H9 (cell line): ENCODE results near the gene ATF1. TPM values are rescaled to one million over a fixed set of nuclear protein-coding genes. Genes with fewer than 3 reads are reported as not detected.

ENCODE experiments used
- DNase-seq: peaks from one replicate; pipeline ENCODE4 v3.0.0-alpha.2; 2017
- H2AFZ ChIP-seq: one replicate; pipeline ENCODE4 v1.6.1; 2013; ENCODE audit warnings: mild to moderate bottlenecking, low read length, control low read depth, moderate library complexity
- H2AK5ac ChIP-seq: 2 replicates; pipeline ENCODE4 v1.6.1; 2013; ENCODE audit warnings: low read length, control low read depth, mixed read lengths; ENCODE audit not compliant: insufficient read length
- H2BK120ac ChIP-seq: one replicate; pipeline ENCODE4 v1.6.1; 2013; ENCODE audit warnings: low read depth, mild to moderate bottlenecking, low read length, control low read depth, inconsistent platforms; ENCODE audit not compliant: poor library complexity, severe bottlenecking
- H2BK12ac ChIP-seq: 2 replicates; pipeline ENCODE4 v1.6.1; 2013; ENCODE audit warnings: low read length, control low read depth, mixed read lengths, low read depth; ENCODE audit not compliant: insufficient read length
- H2BK15ac ChIP-seq: 2 replicates; pipeline ENCODE4 v1.6.1; 2013; ENCODE audit warnings: low read depth, low read length, control low read depth
- H2BK20ac ChIP-seq: one replicate; pipeline ENCODE4 v1.6.1; 2013; ENCODE audit warnings: low read depth, mild to moderate bottlenecking, low read length, control low read depth, inconsistent platforms; ENCODE audit not compliant: poor library complexity, severe bottlenecking
- H2BK5ac ChIP-seq: 2 replicates; pipeline ENCODE4 v1.6.1; 2013; ENCODE audit warnings: low read length, control low read depth, mixed read lengths; ENCODE audit not compliant: insufficient read length
- H3K14ac ChIP-seq: 2 replicates; pipeline ENCODE4 v1.6.1; 2013; ENCODE audit warnings: low read length, control low read depth; ENCODE audit not compliant: insufficient read depth
- H3K18ac ChIP-seq: 2 replicates; pipeline ENCODE4 v1.6.1; 2013; ENCODE audit warnings: low read depth, mild to moderate bottlenecking, mixed read lengths, low read length, control low read depth; ENCODE audit not compliant: insufficient read length
- H3K23ac ChIP-seq: 2 replicates; pipeline ENCODE4 v1.6.1; 2013; ENCODE audit warnings: low read length, control low read depth, mixed read lengths, low read depth; ENCODE audit not compliant: insufficient read length
- H3K23me2 ChIP-seq: 2 replicates; pipeline ENCODE4 v1.6.1; 2013; ENCODE audit warnings: low read depth, mild to moderate bottlenecking, mixed read lengths, low read length, control low read depth; ENCODE audit not compliant: insufficient read length, poor library complexity, severe bottlenecking
- H3K27ac ChIP-seq: 2 replicates; pipeline ENCODE4 v1.5.1; 2013; ENCODE audit warnings: low read length, control low read depth, mixed read lengths, low read depth; ENCODE audit not compliant: insufficient read length
- H3K27me3 ChIP-seq: 2 replicates; pipeline ENCODE4 v1.6.1; 2013; ENCODE audit warnings: low read length, control low read depth, inconsistent platforms; ENCODE audit not compliant: insufficient read depth
- H3K4ac ChIP-seq: 2 replicates; pipeline ENCODE4 v1.6.1; 2013; ENCODE audit warnings: low read depth, mild to moderate bottlenecking, control low read depth, inconsistent platforms, low read length, moderate library complexity
- H3K4me1 ChIP-seq: 2 replicates; pipeline ENCODE4 v1.6.1; 2013; ENCODE audit warnings: low read length, control low read depth, inconsistent platforms; ENCODE audit not compliant: insufficient read depth
- H3K4me2 ChIP-seq: 2 replicates; pipeline ENCODE4 v1.6.1; 2013; ENCODE audit warnings: low read length, control low read depth, mixed read lengths; ENCODE audit not compliant: insufficient read length, insufficient read depth
- H3K56ac ChIP-seq: 2 replicates; pipeline ENCODE4 v1.6.1; 2013; ENCODE audit warnings: low read depth, mild to moderate bottlenecking, mixed read lengths, low read length, control low read depth; ENCODE audit not compliant: insufficient read length
- H3K79me1 ChIP-seq: 2 replicates; pipeline ENCODE4 v1.6.1; 2013; ENCODE audit warnings: low read depth, mild to moderate bottlenecking, moderate library complexity, low read length, control low read depth, inconsistent platforms; ENCODE audit not compliant: insufficient read depth, poor library complexity, severe bottlenecking
- H3K79me2 ChIP-seq: 2 replicates; pipeline ENCODE4 v1.6.1; 2013; ENCODE audit warnings: low read length, control low read depth, inconsistent platforms; ENCODE audit not compliant: insufficient read depth
- H3K9ac ChIP-seq: 2 replicates; pipeline ENCODE4 v1.6.1; 2013; ENCODE audit warnings: low read length, control low read depth, mixed read lengths; ENCODE audit not compliant: insufficient read length; ENCODE audit errors: extremely low read depth
- H3K9me3 ChIP-seq: one replicate; pipeline ENCODE4 v1.6.1; 2013; ENCODE audit warnings: low read depth, low read length, inconsistent platforms; ENCODE audit not compliant: control insufficient read depth
- H3T11ph ChIP-seq: one replicate; pipeline ENCODE4 v1.6.1; 2013; ENCODE audit warnings: mild to moderate bottlenecking, low read length, control low read depth, inconsistent platforms
- H4K20me1 ChIP-seq: one replicate; pipeline ENCODE4 v1.6.1; 2013; ENCODE audit not compliant: control insufficient read depth, insufficient read length, insufficient read depth
- H4K5ac ChIP-seq: 2 replicates; pipeline ENCODE4 v1.6.1; 2013; ENCODE audit warnings: low read depth, mild to moderate bottlenecking, mixed read lengths, low read length, control low read depth; ENCODE audit not compliant: insufficient read length
- H4K8ac ChIP-seq: replicated peaks from 2 replicates; pipeline ENCODE4 v1.6.1; 2013; ENCODE audit warnings: low read length, control low read depth, mixed read lengths, low read depth; ENCODE audit not compliant: insufficient read length
- H4K91ac ChIP-seq: 2 replicates; pipeline ENCODE4 v1.6.1; 2013; ENCODE audit warnings: low read depth, mild to moderate bottlenecking, moderate library complexity, mixed read lengths, low read length, control low read depth; ENCODE audit not compliant: insufficient read length
- H3K27ac Mint-ChIP-seq, 3 experiments: 2 replicates in 2 of 3; 3 replicates in 1 of 3; pipeline ENCODE4 v1.8.0; 2020 to 2021; ENCODE audit warnings: mixed read lengths in 3 of 3, mild to moderate bottlenecking in 1 of 3, moderate library complexity in 1 of 3
- H3K27me3 Mint-ChIP-seq: 2 replicates; pipeline ENCODE4 v1.8.0; 2021; ENCODE audit warnings: low read depth, mild to moderate bottlenecking, moderate library complexity, mixed read lengths
- H3K36me3 Mint-ChIP-seq, 3 experiments: 2 replicates in 2 of 3; 3 replicates in 1 of 3; pipeline ENCODE4 v1.8.0; 2020 to 2021; ENCODE audit warnings: low read depth in 3 of 3, mixed read lengths in 3 of 3; ENCODE audit not compliant: insufficient read depth in 1 of 3
- H3K4me1 Mint-ChIP-seq, 2 experiments: 2 replicates each; pipeline ENCODE4 v1.8.0; 2020; ENCODE audit warnings: mixed read lengths in 2 of 2
- H3K4me3 Mint-ChIP-seq, 2 experiments: 2 replicates in 1 of 2; 3 replicates in 1 of 2; pipeline ENCODE4 v1.8.0; 2020 to 2021; ENCODE audit warnings: mild to moderate bottlenecking in 2 of 2, mixed read lengths in 2 of 2, moderate library complexity in 1 of 2
- H3K9me3 Mint-ChIP-seq, 2 experiments: 2 replicates in 1 of 2; 3 replicates in 1 of 2; pipeline ENCODE4 v1.8.0; 2020; ENCODE audit warnings: mild to moderate bottlenecking in 2 of 2, mixed read lengths in 2 of 2, moderate library complexity in 1 of 2
- WGBS: extraction: QIAGEN DNeasy Blood & Tissue Kit; methylation state at CpG from one replicate; pipeline ENCODE4 v1.1.7; 2013; ENCODE audit warnings: missing lambda C conversion rate, low lambda C conversion rate, mixed read lengths; ENCODE audit not compliant: insufficient read length; ENCODE audit errors: extremely low coverage; 5-methylcytosine and 5-hydroxymethylcytosine counted together
- total RNA-seq: library from RNA; stranded (reverse); gene quantifications from 2 replicates; pipeline ENCODE4 v1.2.1, GENCODE V29; 2021
- TF ChIP-seq, protein P1 (sequence below): fragments of 200-600 bp; sonication (generic); conservative IDR thresholded peaks from 3 replicates; pipeline ENCODE4 v1.8.0; 2021; ENCODE audit warnings: antibody characterized with exemption, mild to moderate bottlenecking

Gene ATF1
- total RNA-seq, 1 experiment from 2014 or later = 47.8 TPM

DNA sequence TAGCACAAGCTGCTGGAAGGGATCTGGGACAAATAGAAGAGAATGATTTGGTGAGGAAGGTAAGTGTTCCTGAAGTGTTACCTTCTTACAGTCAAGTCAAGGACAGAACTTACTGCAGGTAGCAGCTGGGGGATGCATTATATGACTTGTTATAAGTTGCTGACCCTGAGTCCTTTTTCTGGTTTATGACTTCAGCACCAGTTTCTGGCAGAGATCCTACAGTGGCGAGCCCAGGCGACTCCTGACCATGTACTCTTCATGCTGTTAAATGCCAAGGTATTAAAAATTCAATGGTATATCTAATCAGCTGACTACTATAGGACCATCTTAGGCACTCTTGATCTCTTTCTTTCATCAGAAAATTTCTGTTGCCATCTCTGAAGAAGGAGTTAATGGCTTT lies 45.1 kb upstream of the ATF1 start:
- Histone ChIP-seq H3K27me3 (no peaks in the 10 kb centered on the region), H2AFZ (no peak overlapping the region), H2BK15ac (no peak overlapping the region), H3K14ac (no peak overlapping the region), H4K20me1 (no peaks in the 10 kb centered on the region), H3K23ac (no peak overlapping the region), H4K91ac (no peak overlapping the region), H3K4ac (no peak overlapping the region), H4K8ac (no peak overlapping the region), H2BK5ac (no peak overlapping the region), H2BK20ac (no peak overlapping the region), H2AK5ac (no peak overlapping the region), H3K4me1 (no peaks in the 10 kb centered on the region), H4K5ac (no peak overlapping the region), H3K18ac (no peak overlapping the region), H3K79me2 (no peaks in the 10 kb centered on the region), H3K23me2 (no peaks in the 10 kb centered on the region), H3K27ac (no peak overlapping the region), H2BK120ac (no peak overlapping the region), H3K4me2 (no peak overlapping the region), H3K79me1 (no peaks in the 10 kb centered on the region), H2BK12ac (no peak overlapping the region), H3K56ac (no peak overlapping the region), H3K9ac (no peak overlapping the region), H3K9me3 (no peaks in the 10 kb centered on the region), H3T11ph (no peak overlapping the region)
- no CpG with 5 or more reads among the region's 2 CpGs for WGBS
- Mint-ChIP-seq H3K4me1 (no peaks in the 10 kb centered on the region), H3K27ac (no peak overlapping the region), H3K4me3 (no peak overlapping the region), H3K27me3 (no peaks in the 10 kb centered on the region), H3K9me3 (no peaks in the 10 kb centered on the region), H3K36me3 (peaks cover 32 to 63% (median 56%) of the 10 kb centered on the region in 3 experiments)
- DNase-seq = no peak
- TF ChIP-seq, protein P1, sequence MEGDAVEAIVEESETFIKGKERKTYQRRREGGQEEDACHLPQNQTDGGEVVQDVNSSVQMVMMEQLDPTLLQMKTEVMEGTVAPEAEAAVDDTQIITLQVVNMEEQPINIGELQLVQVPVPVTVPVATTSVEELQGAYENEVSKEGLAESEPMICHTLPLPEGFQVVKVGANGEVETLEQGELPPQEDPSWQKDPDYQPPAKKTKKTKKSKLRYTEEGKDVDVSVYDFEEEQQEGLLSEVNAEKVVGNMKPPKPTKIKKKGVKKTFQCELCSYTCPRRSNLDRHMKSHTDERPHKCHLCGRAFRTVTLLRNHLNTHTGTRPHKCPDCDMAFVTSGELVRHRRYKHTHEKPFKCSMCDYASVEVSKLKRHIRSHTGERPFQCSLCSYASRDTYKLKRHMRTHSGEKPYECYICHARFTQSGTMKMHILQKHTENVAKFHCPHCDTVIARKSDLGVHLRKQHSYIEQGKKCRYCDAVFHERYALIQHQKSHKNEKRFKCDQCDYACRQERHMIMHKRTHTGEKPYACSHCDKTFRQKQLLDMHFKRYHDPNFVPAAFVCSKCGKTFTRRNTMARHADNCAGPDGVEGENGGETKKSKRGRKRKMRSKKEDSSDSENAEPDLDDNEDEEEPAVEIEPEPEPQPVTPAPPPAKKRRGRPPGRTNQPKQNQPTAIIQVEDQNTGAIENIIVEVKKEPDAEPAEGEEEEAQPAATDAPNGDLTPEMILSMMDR = no peak
